ENCODE data around the gene RPS3.

- TF ChIP-seq GATA2 (IDR thresholded peaks at IDR 0.05; ENCODE audit: low read depth, low read length) (no peak), GATA3 (IDR thresholded peaks at IDR 0.05; ENCODE audit: low read depth, low read length) (no peak)
Measured at GRCh38 chr11:75450236-75450635, 50.9 kb downstream of the RPS3 start.
